ENCODE results near the gene CABLES1. TPM values are rescaled to one million over a fixed set of nuclear protein-coding genes. Genes with fewer than 3 reads are reported as not detected.

Gene CABLES1
- total RNA-seq, 4 donors from 2014 or later = 1.5 to 11.9 (median 6.1) TPM

DNA sequence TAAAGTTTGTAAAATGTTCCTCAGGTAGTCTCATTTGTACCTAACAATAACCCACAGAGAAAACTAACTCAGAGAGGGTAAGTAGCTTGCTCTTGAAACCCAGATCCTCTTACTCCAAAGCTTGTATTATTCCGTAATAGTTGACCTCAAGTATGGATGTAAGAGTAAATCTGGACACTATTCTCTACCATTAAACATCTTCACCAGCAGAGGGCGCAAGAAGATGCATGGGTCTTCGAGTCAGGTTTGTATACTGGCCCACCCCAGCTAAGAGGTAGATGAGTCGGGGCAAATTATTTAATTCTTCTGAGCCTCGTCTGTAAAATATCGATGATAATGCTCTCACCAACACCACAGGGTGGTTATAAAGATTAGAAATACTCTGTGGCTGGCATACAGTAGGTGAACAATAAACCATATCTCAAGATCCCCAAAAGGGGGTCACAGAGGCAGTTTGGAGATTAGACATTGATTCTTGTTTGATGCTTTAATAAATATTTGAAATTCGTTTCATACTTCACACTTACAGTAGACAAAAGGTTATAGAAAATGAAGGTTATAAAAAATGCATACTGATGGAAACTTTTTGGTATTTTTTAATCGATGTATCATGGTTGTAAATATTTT lies 3.5 kb upstream of the CABLES1 start:
- Histone ChIP-seq H3K36me3 (no peaks in the 10 kb centered on the region), H3K9me3 (no peaks in the 10 kb centered on the region), H3K4me1 (peaks cover 4 to 27% (median 19%) of the 10 kb centered on the region in 4 donors), H3K27me3 (peaks cover 21% of the 10 kb centered on the region), H3K27ac (no peak overlapping the region), H3K4me3 (no peak overlapping the region)
- TF ChIP-seq CTCF (IDR thresholded peaks at IDR 0.05) = peak; percentile 78 to 83 (median 82)
- TF ChIP-seq POLR2AphosphoS5 (IDR thresholded peaks at IDR 0.05) = no peak
- no peak for TF ChIP-seq POLR2A (IDR thresholded peaks at IDR 0.05)
- no peak for TF ChIP-seq EP300 (IDR thresholded peaks at IDR 0.05; ENCODE audit: low read depth)
- DNase-seq = peak; percentile 64
- WGBS, 2 donors (ENCODE audit: low coverage in 1 of 2) = 19 to 20% methylated on average over 6 to 8 of the region's 8 CpGs
- intact Hi-C loops (cut with DNase I; ENCODE audit: low total_unique reads) (no loop called here), in situ Hi-C loops (cut with MboI; ENCODE audit: low pct_ligation_motif_present in 1 of 4, low pct_unique_long_range_greater_than_20kb in 1 of 4, low sequenced_read_pairs in 3 of 4) (loop anchor here (5.0 to 25.0 kb wide), 4 partner anchors 223 to 253 kb away; no protein-coding TSS in a partner anchor)

- no peak for TF ChIP-seq CTCF (IDR thresholded peaks at IDR 0.05)
- no peak for TF ChIP-seq POLR2AphosphoS5 (IDR thresholded peaks at IDR 0.05)
- no peak for TF ChIP-seq POLR2A (IDR thresholded peaks at IDR 0.05)
- no peak for TF ChIP-seq EP300 (IDR thresholded peaks at IDR 0.05; ENCODE audit: low read depth)
- Histone ChIP-seq H3K9me3 (no peaks in the 10 kb centered on the region), H3K4me1 (peaks cover 4 to 29% (median 19%) of the 10 kb centered on the region in 4 donors), H3K36me3 (no peaks in the 10 kb centered on the region), H3K27me3 (peaks cover 31% of the 10 kb centered on the region), H3K4me3 (peak overlapping the region in 1 of 4 donors; percentile 59), H3K27ac (peak overlapping the region in 3 of 4 donors; percentile 41 to 62 (median 60))
- intact Hi-C loops (cut with DNase I; ENCODE audit: low total_unique reads) (no loop called here), in situ Hi-C loops (cut with MboI; ENCODE audit: low pct_ligation_motif_present in 1 of 4, low pct_unique_long_range_greater_than_20kb in 1 of 4, low sequenced_read_pairs in 3 of 4) (loop anchor here (5.0 to 25.0 kb wide), 4 partner anchors 221 to 251 kb away; no protein-coding TSS in a partner anchor)
- 36 to 44% methylated on average over 10 to 18 of the region's 18 CpGs for WGBS, 2 donors (ENCODE audit: low coverage in 1 of 2)
- DNase-seq = peak; percentile 69
Measured at GRCh38 chr18:23133860-23134779, 1.2 kb upstream of the CABLES1 start.

DNA sequence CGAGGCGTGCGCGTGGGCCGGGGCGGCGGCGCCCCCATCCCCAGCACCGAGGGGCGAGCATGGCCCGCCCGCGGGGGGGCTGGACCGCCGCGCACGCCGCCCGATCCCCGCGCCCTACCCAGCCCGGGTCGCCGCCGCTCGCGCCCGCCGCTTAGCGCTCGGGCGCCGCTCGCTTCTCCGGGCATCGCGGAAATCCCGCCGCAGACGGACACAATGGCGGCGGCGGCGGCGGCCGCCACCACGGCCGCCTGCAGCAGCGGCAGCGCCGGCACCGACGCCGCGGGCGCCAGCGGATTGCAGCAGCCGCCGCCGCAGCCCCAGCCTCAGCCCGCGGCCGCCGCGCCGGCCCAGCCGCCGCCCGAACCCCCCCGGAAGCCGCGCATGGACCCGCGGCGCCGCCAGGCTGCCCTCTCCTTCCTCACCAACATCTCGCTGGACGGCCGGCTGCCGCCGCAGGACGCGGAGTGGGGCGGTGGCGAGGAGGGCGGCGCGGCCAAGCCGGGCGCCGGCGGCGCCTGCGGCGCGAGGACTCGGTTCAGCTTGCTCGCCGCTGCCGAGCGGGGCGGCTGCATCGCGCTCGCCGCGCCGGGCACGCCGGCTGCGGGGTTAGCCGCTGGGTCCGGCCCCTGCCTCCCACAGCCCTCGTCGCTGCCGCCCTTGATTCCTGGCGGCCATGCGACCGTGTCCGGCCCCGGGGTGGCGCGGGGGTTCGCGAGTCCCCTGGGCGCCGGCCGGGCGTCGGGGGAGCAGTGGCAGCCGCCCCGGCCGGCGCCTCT lies 453 bp downstream of the CABLES1 start:
- TF ChIP-seq EP300 (IDR thresholded peaks at IDR 0.05; ENCODE audit: low read depth) = no peak
- TF ChIP-seq POLR2AphosphoS5 (IDR thresholded peaks at IDR 0.05) = no peak
- no peak for TF ChIP-seq CTCF (IDR thresholded peaks at IDR 0.05)
- no peak for TF ChIP-seq POLR2A (IDR thresholded peaks at IDR 0.05)
- WGBS, 2 donors (ENCODE audit: low coverage in 1 of 2) = 1% methylated on average over 60 of the region's 134 CpGs; no CpG with 5 or more reads in 1 of the 2 donors
- intact Hi-C loops (cut with DNase I; ENCODE audit: low total_unique reads) = loop anchor here (5.0 kb wide), 1 partner anchor 242 kb away; no protein-coding TSS in a partner anchor
- Histone ChIP-seq H3K9me3 (no peaks in the 10 kb centered on the region), H3K27ac (peak overlapping the region; percentile 60 to 78 (median 63)), H3K4me1 (peaks cover 4 to 30% (median 19%) of the 10 kb centered on the region in 4 donors), H3K4me3 (peak overlapping the region; percentile 58 to 72 (median 60)), H3K27me3 (peaks cover 31% of the 10 kb centered on the region), H3K36me3 (no peaks in the 10 kb centered on the region)
- in situ Hi-C loops (cut with MboI; ENCODE audit: low pct_ligation_motif_present in 1 of 4, low pct_unique_long_range_greater_than_20kb in 1 of 4, low sequenced_read_pairs in 3 of 4) = loop anchor here in 3 of 4 donors (10.0 to 25.0 kb wide), 3 partner anchors 219 to 249 kb away; no protein-coding TSS in a partner anchor
- peak; percentile 40 for DNase-seq

All from transverse colon (tissue), 4 donors.